Activated T-cell treated with anti-CD3 and anti-CD28 coated beads, Interleukin-2, amount 50 U/mL, for 1 hour (primary cell): ENCODE data around the gene PURA.

Experiments
- DNase-seq: peaks from one replicate; pipeline ENCODE4 v3.0.0-alpha.2; 2020

The PURA gene

GRCh38 chr5:140110646-140110957, 3.3 kb upstream of the PURA start:
- DNase-seq, result no peak

- no peak for DNase-seq
These were observed 2.7 kb upstream of the PURA start for GRCh38 chr5:140111011-140111858.

- DNase-seq, result no peak
These were observed 1.9 kb upstream of the PURA start for GRCh38 chr5:140111859-140112551.

GRCh38 chr5:140112685-140113179, 1.2 kb upstream of the PURA start:
- DNase-seq, result no peak

GRCh38 chr5:140113180-140113698, 670 bp upstream of the PURA start:
- DNase-seq, result no peak

GRCh38 chr5:140114341-140115185, 654 bp downstream of the PURA start:
- peak; percentile 58 for DNase-seq

- no peak for DNase-seq
These were observed 1.2 kb downstream of the PURA start for GRCh38 chr5:140115186-140115500.

- DNase-seq, result no peak
These were observed 2.8 kb downstream of the PURA start for GRCh38 chr5:140116716-140117115.

- DNase-seq, result no peak
These were observed 3.6 kb downstream of the PURA start for GRCh38 chr5:140117523-140117922.

- DNase-seq, result no peak
These were observed 4.5 kb downstream of the PURA start for GRCh38 chr5:140118302-140118936.

GRCh38 chr5:140125637-140126036, 11.7 kb downstream of the PURA start, which contains the start of gene IGIP:
Gene IGIP (plus strand): TSS chr5:140125937. CDS start chr5:140128477, 2,540 bp downstream.
- DNase-seq, result no peak

GRCh38 chr5:140126315-140127012, 12.6 kb downstream of the PURA start:
- DNase-seq, result no peak

- no peak for DNase-seq
These were observed 14.5 kb downstream of the PURA start for GRCh38 chr5:140128376-140128775.

- no peak for DNase-seq
These were observed 17.2 kb downstream of the PURA start for GRCh38 chr5:140130949-140131733.

- DNase-seq, result no peak
These were observed 18.1 kb downstream of the PURA start for GRCh38 chr5:140131967-140132409.

GRCh38 chr5:140133514-140134167, 19.7 kb downstream of the PURA start:
- no peak for DNase-seq

- DNase-seq, result no peak
These were observed 20.5 kb downstream of the PURA start for GRCh38 chr5:140134277-140134935.

- DNase-seq, result no peak
These were observed 21.2 kb downstream of the PURA start for GRCh38 chr5:140135127-140135526.

- DNase-seq, result no peak
These were observed 22.7 kb downstream of the PURA start for GRCh38 chr5:140136624-140137023.

GRCh38 chr5:140140435-140140834, 26.5 kb downstream of the PURA start:
- no peak for DNase-seq
